SU-DHL-6 (cell line): ENCODE measurements around the gene B3GNT2.

Experiments
- H2AFZ ChIP-seq: fragments of 200-600 bp; sonication (generic); 2 replicates; pipeline ENCODE4 v1.6.1; 2014; ENCODE audit warnings: low read depth, mild to moderate bottlenecking, moderate library complexity, mixed read lengths, antibody characterized with exemption, low read length; ENCODE audit not compliant: severe bottlenecking
- H3F3A ChIP-seq: fragments of 200-600 bp; shearing (Covaris generic); 2 replicates; pipeline ENCODE4 v1.6.0; 2016; ENCODE audit warnings: antibody characterized with exemption, mild to moderate bottlenecking; ENCODE audit not compliant: insufficient read depth
- H3K27ac ChIP-seq: fragments of 200-600 bp; sonication (generic); 2 replicates; pipeline ENCODE4 v1.5.1; 2016; ENCODE audit warnings: low read depth, mild to moderate bottlenecking, low read length, moderate library complexity, mixed read lengths
- H3K27me3 ChIP-seq: fragments of 200-600 bp; sonication (generic), shearing (Covaris generic); 2 replicates; pipeline ENCODE4 v1.6.0; 2014; ENCODE audit warnings: mild to moderate bottlenecking, low read length
- H3K36me3 ChIP-seq: fragments of 200-600 bp; sonication (generic); 2 replicates; pipeline ENCODE4 v1.6.1; 2014; ENCODE audit warnings: mild to moderate bottlenecking, low read length, mixed read lengths
- H3K4me2 ChIP-seq: fragments of 300-600, 200-600 bp; shearing (Covaris generic), sonication (generic); 2 replicates; pipeline ENCODE4 v1.6.0; 2014; ENCODE audit warnings: low read length, low read depth, mild to moderate bottlenecking; ENCODE audit not compliant: poor library complexity, severe bottlenecking
- H3K4me3 ChIP-seq: fragments of 200-600 bp; sonication (generic); 2 replicates; pipeline ENCODE4 v1.5.1; 2014; ENCODE audit warnings: antibody characterized with exemption, low read length, mild to moderate bottlenecking, mixed read lengths; ENCODE audit not compliant: insufficient read depth, poor library complexity, severe bottlenecking
- H3K79me2 ChIP-seq: fragments of 200-600 bp; sonication (generic); 2 replicates; pipeline ENCODE4 v1.6.1; 2014; ENCODE audit warnings: mild to moderate bottlenecking, low read length, moderate library complexity; ENCODE audit not compliant: insufficient read depth
- H3K9ac ChIP-seq: fragments of 200-600 bp; sonication (generic); 2 replicates; pipeline ENCODE4 v1.7.0; 2014; ENCODE audit warnings: mild to moderate bottlenecking, low read length
- H3K9me2 ChIP-seq: fragments of 200-600 bp; sonication (generic); replicated peaks from 2 replicates; pipeline ENCODE4 v1.6.1; 2014; ENCODE audit warnings: low read length; ENCODE audit not compliant: insufficient read depth
- H3K9me3 ChIP-seq: fragments of 200-600 bp; sonication (generic); 2 replicates; pipeline ENCODE4 v1.6.1; 2014; ENCODE audit warnings: low read length, mixed read lengths; ENCODE audit not compliant: insufficient read depth
- H4K20me1 ChIP-seq: fragments of 200-600 bp; sonication (generic); 2 replicates; pipeline ENCODE4 v1.6.1; 2014; ENCODE audit warnings: low read depth, mild to moderate bottlenecking, antibody characterized with exemption, low read length, moderate library complexity, mixed read lengths
- EZH2phosphoT487 ChIP-seq: fragments of 200-600 bp; sonication (generic), shearing (Covaris generic); conservative IDR thresholded peaks from 2 replicates; pipeline ENCODE4 v1.6.1; 2018; ENCODE audit warnings: mild to moderate bottlenecking, antibody characterized with exemption, low read length, moderate library complexity, mixed read lengths
- TF ChIP-seq, protein P1 (sequence below): fragments of 200-600 bp; sonication (generic); IDR thresholded peaks from one replicate; pipeline ENCODE4 v1.5.1; 2017; ENCODE audit warnings: antibody characterized with exemption, mild to moderate bottlenecking, low read length, moderate library complexity; ENCODE audit not compliant: insufficient read depth, poor library complexity, severe bottlenecking

Gene B3GNT2

DNA sequence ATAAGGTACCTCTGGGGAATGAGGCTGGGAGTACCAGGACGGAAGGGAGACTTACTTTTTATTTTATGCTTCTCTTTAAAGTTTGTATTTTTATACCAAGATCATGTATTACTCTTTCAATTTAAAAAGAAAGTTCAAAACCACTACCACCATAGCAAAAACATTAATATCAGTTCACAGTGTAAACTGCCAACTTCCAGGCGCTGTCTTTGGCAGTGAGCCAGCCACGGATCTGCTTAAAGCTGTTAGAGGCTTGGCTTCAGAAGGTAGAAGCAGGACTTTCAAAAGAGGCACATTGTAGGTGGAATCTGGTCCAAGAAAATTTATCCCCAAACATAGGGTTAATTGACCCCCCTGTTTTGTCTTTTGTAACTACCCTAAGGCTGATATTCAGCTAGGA is 74.8 kb downstream of the B3GNT2 start:
- H2AFZ ChIP-seq = no peak overlapping the region
- no peaks in the 10 kb centered on the region for H3K9me2 ChIP-seq
- H3K4me3 ChIP-seq = no peak overlapping the region
- H3K9ac ChIP-seq = no peak overlapping the region
- H3F3A ChIP-seq = no peaks in the 10 kb centered on the region
- H3K36me3 ChIP-seq = no peaks in the 10 kb centered on the region
- TF ChIP-seq EZH2phosphoT487 = no peak
- TF ChIP-seq, protein P1, sequence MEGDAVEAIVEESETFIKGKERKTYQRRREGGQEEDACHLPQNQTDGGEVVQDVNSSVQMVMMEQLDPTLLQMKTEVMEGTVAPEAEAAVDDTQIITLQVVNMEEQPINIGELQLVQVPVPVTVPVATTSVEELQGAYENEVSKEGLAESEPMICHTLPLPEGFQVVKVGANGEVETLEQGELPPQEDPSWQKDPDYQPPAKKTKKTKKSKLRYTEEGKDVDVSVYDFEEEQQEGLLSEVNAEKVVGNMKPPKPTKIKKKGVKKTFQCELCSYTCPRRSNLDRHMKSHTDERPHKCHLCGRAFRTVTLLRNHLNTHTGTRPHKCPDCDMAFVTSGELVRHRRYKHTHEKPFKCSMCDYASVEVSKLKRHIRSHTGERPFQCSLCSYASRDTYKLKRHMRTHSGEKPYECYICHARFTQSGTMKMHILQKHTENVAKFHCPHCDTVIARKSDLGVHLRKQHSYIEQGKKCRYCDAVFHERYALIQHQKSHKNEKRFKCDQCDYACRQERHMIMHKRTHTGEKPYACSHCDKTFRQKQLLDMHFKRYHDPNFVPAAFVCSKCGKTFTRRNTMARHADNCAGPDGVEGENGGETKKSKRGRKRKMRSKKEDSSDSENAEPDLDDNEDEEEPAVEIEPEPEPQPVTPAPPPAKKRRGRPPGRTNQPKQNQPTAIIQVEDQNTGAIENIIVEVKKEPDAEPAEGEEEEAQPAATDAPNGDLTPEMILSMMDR = no peak
- H3K4me2 ChIP-seq = no peak overlapping the region
- no peaks in the 10 kb centered on the region for H3K79me2 ChIP-seq
- H3K27me3 ChIP-seq = no peaks in the 10 kb centered on the region
- no peaks in the 10 kb centered on the region for H4K20me1 ChIP-seq
- peaks cover 8% of the 10 kb centered on the region; the same call in 1 of the 2 replicates for H3K9me3 ChIP-seq
- H3K27ac ChIP-seq = no peak overlapping the region
